K562 (cell line): ENCODE results near the gene CD44. TPM values are rescaled to one million over a fixed set of nuclear protein-coding genes. Genes with fewer than 3 reads are reported as not detected.

Experiments
- ATAC-seq: fragments of 200-7000 bp; cut with Tn5 transposase; 3 replicates; pipeline ENCODE4 v1.9.1; 2020; ENCODE audit warnings: moderate library complexity
- BruUV-seq: library from RNA; stranded (reverse); fragments of 400-500 nt; replicated peaks from 2 replicates; lab custom pipeline; 2021; lab: Mats Ljungman, UMichigan
- CTCF ChIA-PET: fragments of 300-600 bp; formaldehyde crosslinking; extraction: SDS; loops from one replicate; lab custom pipeline; 2021; ENCODE audit warnings: low intra/inter-chr PET ratio; lab: Yijun Ruan, JAX
- POLR2A ChIA-PET: fragments of 300-600, 350-650 bp; sonication (Branson Sonifier 250); formaldehyde crosslinking; extraction: SDS; loops from one replicate; lab custom pipeline; 2021; ENCODE audit warnings: antibody characterized with exemption, inconsistent platforms; lab: Yijun Ruan, JAX
- DNase-seq, 4 experiments: peaks; one replicate each; pipeline versions ENCODE4 v3.0.0 to v3.0.0-alpha.2; 2011 to 2018; ENCODE audit warnings: low spot score in 3 of 4, mixed read lengths in 3 of 4; ENCODE audit errors: extremely low read depth in 1 of 4
- FAIRE-seq: peaks from 2 replicates; lab custom pipeline; 2011; peaks lifted over from hg19 to GRCh38; lab: Jason Lieb, UNC
- H2AFZ ChIP-seq: 2 replicates; pipeline ENCODE4 v1.6.0; 2011; ENCODE audit warnings: low read depth, low read length, control low read depth, inconsistent platforms
- H3K27ac ChIP-seq: fragments of 200-600 bp; 3 replicates; pipeline ENCODE4 v1.8.0; 2011; ENCODE audit warnings: low read depth, mild to moderate bottlenecking, control low read depth, inconsistent platforms, low read length, moderate library complexity, mixed read lengths; ENCODE audit errors: extremely low read depth
- H3K27me3 ChIP-seq, 2 experiments: fragments of 300-600 bp in 1 of 2; 2 replicates in 1 of 2; 3 replicates in 1 of 2; pipeline versions ENCODE4 v1.6.0 to v1.8.0; 2011; ENCODE audit warnings: inconsistent platforms in 2 of 2, low read length in 2 of 2, mild to moderate bottlenecking in 1 of 2, mixed read lengths in 1 of 2, moderate library complexity in 1 of 2; ENCODE audit not compliant: control insufficient read depth in 2 of 2, insufficient read depth in 2 of 2
- H3K36me3 ChIP-seq: fragments of 300-600 bp; 3 replicates; pipeline ENCODE4 v1.8.0; 2011; ENCODE audit warnings: mild to moderate bottlenecking, low read length, inconsistent platforms; ENCODE audit not compliant: control insufficient read depth, insufficient read depth
- H3K4me1 ChIP-seq, 2 experiments: fragments of 200-600 bp in 1 of 2; replicated peaks in 1 of 2; 2 replicates in 1 of 2; 3 replicates in 1 of 2; pipeline versions ENCODE4 v1.5.1 to v1.8.0; 2011; ENCODE audit warnings: inconsistent platforms in 2 of 2, low read length in 2 of 2, mild to moderate bottlenecking in 1 of 2, mixed read lengths in 1 of 2, moderate library complexity in 1 of 2; ENCODE audit not compliant: control insufficient read depth in 2 of 2, insufficient read depth in 2 of 2
- H3K4me2 ChIP-seq: 2 replicates; pipeline ENCODE4 v1.6.1; 2011; ENCODE audit warnings: low read length, control low read depth, inconsistent platforms, mixed read lengths; ENCODE audit not compliant: insufficient read depth
- H3K4me3 ChIP-seq: fragments of 200-600 bp; sonication (generic), shearing (Covaris generic); 2 replicates; pipeline ENCODE4 v1.5.1; 2016; ENCODE audit warnings: control low read depth, inconsistent platforms
- H3K79me2 ChIP-seq: fragments of 200-600 bp; 3 replicates; pipeline ENCODE4 v1.8.0; 2011; ENCODE audit warnings: low read length, inconsistent platforms; ENCODE audit not compliant: control insufficient read depth, insufficient read depth
- H3K9ac ChIP-seq, 2 experiments: 2 replicates each; pipeline versions ENCODE4 v1.6.0 to v1.6.1; 2011; ENCODE audit warnings: low read depth in 2 of 2, low read length in 2 of 2, control low read depth in 1 of 2, inconsistent platforms in 1 of 2, mild to moderate bottlenecking in 1 of 2, mixed read lengths in 1 of 2; ENCODE audit not compliant: insufficient read depth in 1 of 2
- H3K9me1 ChIP-seq: one replicate; pipeline ENCODE4 v1.6.0; 2011; ENCODE audit warnings: inconsistent platforms, mild to moderate bottlenecking, low read length, moderate library complexity; ENCODE audit not compliant: control insufficient read depth, insufficient read depth
- H3K9me3 ChIP-seq: replicated peaks from 2 replicates; pipeline ENCODE4 v1.5.1; 2011; ENCODE audit warnings: low read depth, low read length, inconsistent platforms; ENCODE audit not compliant: control insufficient read depth, insufficient read depth
- H4K20me1 ChIP-seq: replicated peaks from 2 replicates; pipeline ENCODE4 v1.6.1; 2011; ENCODE audit warnings: low read length, inconsistent platforms, mixed read lengths; ENCODE audit not compliant: control insufficient read depth, insufficient read depth
- CTCF ChIP-seq, 3 experiments: IDR thresholded peaks in 2 of 3; conservative IDR thresholded peaks in 1 of 3; 2 replicates each; pipeline ENCODE4 v1.5.1; 2011 to 2012; ENCODE audit warnings: low read length in 3 of 3, mild to moderate bottlenecking in 3 of 3, control low read depth in 2 of 3, improper control_type of control experiment in 1 of 3, inconsistent platforms in 1 of 3, low read depth in 1 of 3, mixed read lengths in 1 of 3, moderate library complexity in 1 of 3; ENCODE audit not compliant: insufficient read depth in 2 of 3
- EHMT2 ChIP-seq: fragments of 450-650 bp; IDR thresholded peaks from 2 replicates; pipeline ENCODE4 v1.6.1; 2018; ENCODE audit warnings: antibody characterized with exemption
- NR2C1 ChIP-seq, 2 experiments: fragments of 450-650 bp; IDR thresholded peaks; 2 replicates each; pipeline ENCODE4 v1.6.1; 2017; ENCODE audit warnings: mild to moderate bottlenecking in 2 of 2, antibody characterized with exemption in 1 of 2, inconsistent platforms in 1 of 2, missing compliant biosample characterization in 1 of 2, missing genetic modification characterization in 1 of 2
- POLR2H ChIP-seq: IDR thresholded peaks from 2 replicates; pipeline ENCODE4 v1.6.1; 2016; ENCODE audit warnings: missing genetic modification characterization, low read depth, mild to moderate bottlenecking, control low read depth, missing compliant biosample characterization, moderate library complexity
- RAD21 ChIP-seq, 2 experiments: fragments of 250-450 bp in 1 of 2; fragments of 450-650 bp in 1 of 2; sonication (Bioruptor Pico) in 1 of 2; formaldehyde crosslinking in 1 of 2; IDR thresholded peaks in 1 of 2; conservative IDR thresholded peaks in 1 of 2; 2 replicates each; pipeline versions ENCODE4 v1.4.0 to v1.8.0; 2020 to 2022; ENCODE audit warnings: mild to moderate bottlenecking in 2 of 2, moderate library complexity in 1 of 2
- REST ChIP-seq, 2 experiments: fragments of 450-650 bp; formaldehyde crosslinking in 1 of 2; IDR thresholded peaks; 2 replicates each; pipeline versions ENCODE4 v1.4.0 to v1.6.1; 2014 to 2020; ENCODE audit warnings: mild to moderate bottlenecking in 2 of 2, borderline replicate concordance in 1 of 2, low read depth in 1 of 2
- YY1 ChIP-seq, 3 experiments: IDR thresholded peaks; 2 replicates each; pipeline ENCODE4 v1.6.1; 2011; ENCODE audit warnings: low read length in 2 of 3, mild to moderate bottlenecking in 2 of 3, moderate library complexity in 2 of 3, borderline replicate concordance in 1 of 3, control low read depth in 1 of 3, low read depth in 1 of 3; ENCODE audit not compliant: insufficient read depth in 3 of 3, insufficient replicate concordance in 2 of 3, control insufficient read depth in 1 of 3, insufficient read length in 1 of 3; ENCODE audit errors: extremely low read depth in 1 of 3
- WGBS: fragments of 100-300 bp; shearing (Covaris generic); methylation state at CpG from one replicate; pipeline ENCODE4 v1.1.6; 2016; ENCODE audit warnings: low coverage, mixed read lengths; ENCODE audit not compliant: insufficient coverage; ENCODE audit errors: missing lambda C conversion rate; 5-methylcytosine and 5-hydroxymethylcytosine counted together
- in situ Hi-C: fragments of 300-500 bp; cut with MboI; formaldehyde crosslinking; loops from 4 replicates; pipeline ENCODE4 v1.15.0; 2018; ENCODE audit warnings: inconsistent platforms, mixed read lengths
- intact Hi-C: fragments of 100-400 bp; cut with micrococcal nuclease; formaldehyde crosslinking; loops from 2 replicates; pipeline ENCODE4 v1.14.2; 2022
- polyA plus RNA-seq, 8 experiments: library from polyadenylated mRNA; depleted of rRNA in 4 of 8; stranded (reverse) in 5 of 8; unstranded in 3 of 8; fragments of >200 nt; fragmentation: Nextera tagmentation in 2 of 8; fragmentation: Illumina TruSeq in 1 of 8; extraction: Ambion mirVana in 2 of 8; extraction: Trizol in 1 of 8; gene quantifications; 2 replicates each; pipeline versions ENCODE4 v1.2.1 to v1.2.3, GENCODE V29; 2011 to 2014; ENCODE audit warnings: inconsistent platforms in 1 of 8, missing spikeins in 1 of 8
- total RNA-seq, 7 experiments: library from RNA; depleted of rRNA in 6 of 7; stranded (reverse); fragments of >200 nt in 6 of 7; fragmentation: Illumina TruSeq in 2 of 7; extraction: Trizol in 2 of 7; gene quantifications; 2 replicates each; pipeline versions ENCODE4 v1.2.1 to v1.2.3, GENCODE V29; 2011 to 2021; ENCODE audit warnings: low replicate concordance in 1 of 7

CD44 gene
- total and polyA plus RNA-seq, 9 of the 15 experiments (the other 6 are each of a cell fraction or from before 2014, with no cell fraction given): 1.2 to 13.9 (median 3.0) TPM

GRCh38 chr11:35237860-35238715 is 99.1 kb downstream of the CD44 start:
- Histone ChIP-seq H3K79me2 (no peaks in the 10 kb centered on the region), H3K27me3 (peaks cover 0 to 3% of the 10 kb centered on the region in 2 experiments; a peak in 3 of 5 replicates), H2AFZ (peak overlapping the region; percentile 63; the same call in 1 of the 2 replicates), H3K4me2 (peak overlapping the region; percentile 39), H3K9ac (no peak overlapping the region), H3K9me1 (no peaks in the 10 kb centered on the region), H3K4me1 (no peaks in the 10 kb centered on the region; a peak in 1 of 5 replicates), H3K4me3 (no peak overlapping the region), H4K20me1 (no peaks in the 10 kb centered on the region), H3K9me3 (no peaks in the 10 kb centered on the region), H3K36me3 (no peaks in the 10 kb centered on the region), H3K27ac (no peak overlapping the region)
- BruUV-seq: no TSS peak
- WGBS: 5% methylated on average over 15 of the region's 15 CpGs
- FAIRE-seq: peak; percentile 91
- ChIA-PET POLR2A (no interaction called here), CTCF (interaction anchor here (0.7 to 1.4 kb wide), 3 partner anchors 175 to 312 kb away, joined by 4 to 8 read pairs (median 5); no protein-coding TSS in a partner anchor)
- ATAC-seq: peak; percentile 75
- intact Hi-C loops: loop anchor here (1.0 kb wide), 2 partner anchors 241 to 312 kb away; no protein-coding TSS in a partner anchor
- DNase-seq: peak; percentile 49 to 78 (median 58)
- in situ Hi-C loops: loop anchor here (5.0 to 25.0 kb wide), 2 partner anchors 241 to 301 kb away; no protein-coding TSS in a partner anchor
- TF ChIP-seq EHMT2: 0 out of 2 replicates have a peak, but pooled peaks have one; percentile 46
- TF ChIP-seq RAD21 (CRISPR knock-in tag; conservative IDR thresholded peaks at IDR 0.05 in 1 of 2, IDR thresholded peaks at IDR 0.05 in 1 of 2): peak; percentile 73 to 87
- peak; percentile 56; the same call in 1 of the 2 replicates for TF ChIP-seq REST (IDR thresholded peaks at IDR 0.05; ENCODE audit: borderline replicate concordance)
- TF ChIP-seq REST (CRISPR knock-in tag; IDR thresholded peaks at IDR 0.05; ENCODE audit: low read depth): no peak
- TF ChIP-seq CTCF (IDR thresholded peaks at IDR 0.05 in 2 of 3, conservative IDR thresholded peaks at IDR 0.05 in 1 of 3; ENCODE audit: insufficient read depth in 2 of 3, low read depth in 1 of 3, low read length in 3 of 3): peak; percentile 72 to 80 (median 79)
- TF ChIP-seq POLR2H (tag): no peak
- TF ChIP-seq YY1 (IDR thresholded peaks at IDR 0.05; ENCODE audit: borderline replicate concordance in 1 of 3, control insufficient read depth in 1 of 3, extremely low read depth in 1 of 3, insufficient read depth in 3 of 3, insufficient read length in 1 of 3, insufficient replicate concordance in 2 of 3, low read depth in 1 of 3, low read length in 2 of 3): peak in 1 of 3 experiments; percentile 37
- no peak for TF ChIP-seq NR2C1 (IDR thresholded peaks at IDR 0.05)
- no peak for TF ChIP-seq NR2C1 (tag; IDR thresholded peaks at IDR 0.05)
